SK-N-SH (cell line): ENCODE measurements around the gene NDUFS8. TPM values are rescaled to one million over a fixed set of nuclear protein-coding genes. Genes with fewer than 3 reads are reported as not detected.

Source experiments
- CTCF ChIA-PET: fragments of 300-600, 350-600 bp; formaldehyde crosslinking; extraction: SDS; loops from one replicate; lab custom pipeline; 2021; lab: Yijun Ruan, JAX
- POLR2A ChIA-PET: fragments of 350-600 bp; sonication (Branson Sonifier 250); formaldehyde crosslinking; extraction: SDS; loops from one replicate; lab custom pipeline; 2020; ENCODE audit warnings: antibody characterized with exemption, inconsistent platforms; lab: Yijun Ruan, JAX
- DNase-seq: peaks from one replicate; pipeline ENCODE4 v3.0.0; 2012
- H2AFZ ChIP-seq: fragments of 200-600 bp; sonication (generic); 2 replicates; pipeline ENCODE4 v1.8.1; 2016; ENCODE audit warnings: antibody characterized with exemption, mild to moderate bottlenecking, low read depth
- H3F3A ChIP-seq: fragments of 200-600 bp; sonication (generic); replicated peaks from 2 replicates; pipeline ENCODE3; 2016; ENCODE audit warnings: antibody characterized with exemption, mild to moderate bottlenecking; ENCODE audit not compliant: insufficient read depth
- H3K27ac ChIP-seq, 2 experiments: fragments of 200-500 bp in 1 of 2; fragments of 200-600 bp in 1 of 2; sonication (Bioruptor generic) in 1 of 2; sonication (generic), shearing (Covaris generic) in 1 of 2; 2 replicates each; pipeline versions ENCODE4 v1.5.1 to v1.6.1; 2014 to 2016; ENCODE audit warnings: low read depth in 2 of 2, inconsistent platforms in 1 of 2, low read length in 1 of 2, mild to moderate bottlenecking in 1 of 2, mixed read lengths in 1 of 2
- H3K27me3 ChIP-seq: fragments of 200-600 bp; sonication (generic), shearing (Covaris generic); 2 replicates; pipeline ENCODE4 v1.6.1; 2016; ENCODE audit warnings: mixed run types; ENCODE audit not compliant: insufficient read depth
- H3K36me3 ChIP-seq, 2 experiments: fragments of 200-500 bp in 1 of 2; fragments of 200-600 bp in 1 of 2; sonication (Bioruptor generic) in 1 of 2; sonication (generic) in 1 of 2; replicated peaks in 1 of 2; 2 replicates each; pipeline versions ENCODE3 to v1.5.1; 2014 to 2016; ENCODE audit warnings: low read length in 1 of 2, mild to moderate bottlenecking in 1 of 2; ENCODE audit not compliant: insufficient read depth in 2 of 2, control insufficient read depth in 1 of 2
- H3K4me1 ChIP-seq, 2 experiments: fragments of 200-500 bp in 1 of 2; fragments of 200-600 bp in 1 of 2; sonication (Bioruptor generic) in 1 of 2; sonication (generic), shearing (Covaris generic) in 1 of 2; 2 replicates each; pipeline versions ENCODE4 v1.5.1 to v1.6.1; 2014 to 2016; ENCODE audit warnings: low read depth in 1 of 2, low read length in 1 of 2, mixed run types in 1 of 2; ENCODE audit not compliant: insufficient read depth in 2 of 2, control insufficient read depth in 1 of 2
- H3K4me2 ChIP-seq: fragments of 200-600 bp; sonication (generic), shearing (Covaris generic); 2 replicates; pipeline ENCODE4 v1.6.1; 2017; ENCODE audit warnings: mixed run types
- H3K4me3 ChIP-seq, 2 experiments: fragments of 200-500 bp in 1 of 2; fragments of 200-600 bp in 1 of 2; sonication (Bioruptor generic) in 1 of 2; sonication (generic), shearing (Covaris generic) in 1 of 2; 2 replicates each; pipeline versions ENCODE4 v1.5.1 to v1.8.1; 2014 to 2016; ENCODE audit warnings: low read depth in 2 of 2, inconsistent platforms in 1 of 2, low read length in 1 of 2, mild to moderate bottlenecking in 1 of 2, mixed read lengths in 1 of 2, moderate library complexity in 1 of 2
- H3K79me2 ChIP-seq: fragments of 200-600 bp; sonication (generic); 2 replicates; pipeline ENCODE4 v1.8.1; 2017; ENCODE audit warnings: mild to moderate bottlenecking; ENCODE audit not compliant: insufficient read depth
- H3K9ac ChIP-seq: fragments of 200-600 bp; sonication (generic); 2 replicates; pipeline ENCODE4 v1.6.1; 2017; ENCODE audit warnings: mixed run types
- H3K9me2 ChIP-seq: fragments of 200-600 bp; sonication (generic); 2 replicates; pipeline ENCODE4 v1.6.1; 2017; ENCODE audit warnings: mixed run types
- H3K9me3 ChIP-seq: fragments of 200-600 bp; sonication (generic); 2 replicates; pipeline ENCODE4 v1.6.1; 2017; ENCODE audit warnings: mixed run types, mild to moderate bottlenecking, moderate library complexity
- H4K20me1 ChIP-seq: fragments of 200-600 bp; sonication (generic); 2 replicates; pipeline ENCODE4 v1.6.1; 2017; ENCODE audit warnings: mild to moderate bottlenecking, mixed run types; ENCODE audit not compliant: insufficient read depth
- ELF1 ChIP-seq: IDR thresholded peaks from 2 replicates; pipeline ENCODE4 v1.4.0; 2012
- EP300 ChIP-seq, 2 experiments: IDR thresholded peaks; 2 replicates each; pipeline versions ENCODE4 v1.4.0 to v1.6.1; 2012; ENCODE audit warnings: borderline replicate concordance in 1 of 2, low read depth in 1 of 2, low read length in 1 of 2
- EZH2phosphoT487 ChIP-seq: fragments of 200-600 bp; sonication (generic); IDR thresholded peaks from 2 replicates; pipeline ENCODE4 v1.6.1; 2017; ENCODE audit warnings: low read depth, mixed run types, mild to moderate bottlenecking, antibody characterized with exemption, moderate library complexity, borderline replicate concordance
- FOXJ3 ChIP-seq: sonication (generic); formaldehyde crosslinking; IDR thresholded peaks from 2 replicates; pipeline ENCODE4 v1.5.1; 2020; ENCODE audit warnings: mild to moderate bottlenecking, missing genetic modification reagents
- FOXM1 ChIP-seq: IDR thresholded peaks from 2 replicates; pipeline ENCODE4 v1.4.0; 2012; ENCODE audit warnings: low read depth, mild to moderate bottlenecking
- GATA2 ChIP-seq: sonication (generic); formaldehyde crosslinking; IDR thresholded peaks from 2 replicates; pipeline ENCODE4 v1.5.0; 2020; ENCODE audit warnings: mild to moderate bottlenecking, missing genetic modification reagents
- JUND ChIP-seq: IDR thresholded peaks from 2 replicates; pipeline ENCODE4 v1.4.0; 2012
- NFIC ChIP-seq: IDR thresholded peaks from 2 replicates; pipeline ENCODE4 v1.4.0; 2012; ENCODE audit warnings: borderline replicate concordance
- POLR2AphosphoS5 ChIP-seq: IDR thresholded peaks from 2 replicates; pipeline ENCODE4 v1.6.1; 2012; ENCODE audit warnings: low read depth, low read length
- RCOR1 ChIP-seq: fragments of 150-350 bp; IDR thresholded peaks from 2 replicates; pipeline ENCODE4 v1.6.1; 2017; ENCODE audit warnings: antibody characterized with exemption, low read length
- RFX5 ChIP-seq: IDR thresholded peaks from 2 replicates; pipeline ENCODE4 v1.6.1; 2012; ENCODE audit warnings: mild to moderate bottlenecking, improper control_type of control experiment, low read length
- SIN3A ChIP-seq: IDR thresholded peaks from 2 replicates; pipeline ENCODE4 v1.6.1; 2012; ENCODE audit warnings: low read depth, mild to moderate bottlenecking, low read length, moderate library complexity, borderline replicate concordance
- SMC3 ChIP-seq: IDR thresholded peaks from 2 replicates; pipeline ENCODE4 v1.6.1; 2012; ENCODE audit warnings: low read depth, low read length, improper control_type of control experiment
- TAF1 ChIP-seq: IDR thresholded peaks from 2 replicates; pipeline ENCODE4 v1.6.1; 2012; ENCODE audit warnings: low read depth, mild to moderate bottlenecking, low read length, moderate library complexity, borderline replicate concordance
- TCF12 ChIP-seq: IDR thresholded peaks from 2 replicates; pipeline ENCODE4 v1.4.0; 2012
- YY1 ChIP-seq: IDR thresholded peaks from 2 replicates; pipeline ENCODE4 v1.4.0; 2012; ENCODE audit warnings: low read depth, mild to moderate bottlenecking
- WGBS: methylation state at CpG from one replicate; pipeline ENCODE4 v1.1.6; 2017; ENCODE audit warnings: low lambda C conversion rate; 5-methylcytosine and 5-hydroxymethylcytosine counted together
- polyA plus RNA-seq, 3 experiments: library from polyadenylated mRNA; depleted of rRNA; stranded (reverse); fragments of >200 nt; gene quantifications; 2 replicates each; pipeline ENCODE4 v1.2.3, GENCODE V29; 2012
- TF ChIP-seq, protein P1 (sequence below): fragments of 200-600 bp; sonication (generic); IDR thresholded peaks from 2 replicates; pipeline ENCODE4 v1.6.1; 2017; ENCODE audit warnings: antibody characterized with exemption, mild to moderate bottlenecking, moderate library complexity
- TF ChIP-seq, protein P2 (sequence below): IDR thresholded peaks from 2 replicates; pipeline ENCODE4 v1.4.0; 2012; ENCODE audit warnings: low read depth
- TF ChIP-seq, protein P3 (sequence below): IDR thresholded peaks from 2 replicates; pipeline ENCODE4; 2012

NDUFS8 gene
- polyA plus RNA-seq, 1 of the 3 experiments (the other 2 are of a cell fraction) = 123 TPM

DNA sequence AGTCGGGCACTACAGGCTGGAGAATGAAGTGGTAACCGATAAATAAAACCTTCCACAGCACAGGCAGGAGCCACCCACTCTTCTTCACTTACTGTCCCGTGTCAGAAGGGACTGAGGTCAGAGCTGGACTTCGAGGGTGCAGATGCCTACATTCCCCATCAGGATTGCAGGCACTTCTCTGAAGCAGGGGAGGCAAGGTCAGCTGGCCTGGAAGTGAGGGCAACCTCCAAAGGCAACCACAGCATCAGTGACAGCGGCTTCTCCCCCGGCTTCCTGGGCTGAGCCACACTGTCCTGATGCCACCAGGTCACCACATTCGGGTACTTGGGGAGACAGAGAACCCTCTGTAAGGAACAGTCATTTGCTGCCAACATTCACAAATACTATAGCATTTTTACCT is 31.0 kb downstream of the NDUFS8 start:
- Histone ChIP-seq H3K36me3 (peaks cover 30 to 71% of the 10 kb centered on the region in 2 experiments), H3K4me1 (no peaks in the 10 kb centered on the region), H3K4me3 (no peak overlapping the region), H4K20me1 (no peaks in the 10 kb centered on the region), H3F3A (peaks cover 6% of the 10 kb centered on the region), H3K27me3 (no peaks in the 10 kb centered on the region), H3K27ac (no peak overlapping the region), H3K9me2 (no peaks in the 10 kb centered on the region), H3K4me2 (no peak overlapping the region), H2AFZ (no peak overlapping the region), H3K79me2 (no peaks in the 10 kb centered on the region), H3K9me3 (no peaks in the 10 kb centered on the region), H3K9ac (no peak overlapping the region)
- CTCF ChIA-PET = no interaction called here
- DNase-seq = no peak
- 95% methylated on average over 6 of the region's 7 CpGs for WGBS
- POLR2A ChIA-PET = interaction anchor here (0.8 kb wide), 1 partner anchor 8 kb away, joined by 3 read pairs; no protein-coding TSS in a partner anchor
- TF ChIP-seq ELF1 (no peak), EZH2phosphoT487 (no peak), JUND (no peak), FOXM1 (no peak)
- TF ChIP-seq, protein P1, sequence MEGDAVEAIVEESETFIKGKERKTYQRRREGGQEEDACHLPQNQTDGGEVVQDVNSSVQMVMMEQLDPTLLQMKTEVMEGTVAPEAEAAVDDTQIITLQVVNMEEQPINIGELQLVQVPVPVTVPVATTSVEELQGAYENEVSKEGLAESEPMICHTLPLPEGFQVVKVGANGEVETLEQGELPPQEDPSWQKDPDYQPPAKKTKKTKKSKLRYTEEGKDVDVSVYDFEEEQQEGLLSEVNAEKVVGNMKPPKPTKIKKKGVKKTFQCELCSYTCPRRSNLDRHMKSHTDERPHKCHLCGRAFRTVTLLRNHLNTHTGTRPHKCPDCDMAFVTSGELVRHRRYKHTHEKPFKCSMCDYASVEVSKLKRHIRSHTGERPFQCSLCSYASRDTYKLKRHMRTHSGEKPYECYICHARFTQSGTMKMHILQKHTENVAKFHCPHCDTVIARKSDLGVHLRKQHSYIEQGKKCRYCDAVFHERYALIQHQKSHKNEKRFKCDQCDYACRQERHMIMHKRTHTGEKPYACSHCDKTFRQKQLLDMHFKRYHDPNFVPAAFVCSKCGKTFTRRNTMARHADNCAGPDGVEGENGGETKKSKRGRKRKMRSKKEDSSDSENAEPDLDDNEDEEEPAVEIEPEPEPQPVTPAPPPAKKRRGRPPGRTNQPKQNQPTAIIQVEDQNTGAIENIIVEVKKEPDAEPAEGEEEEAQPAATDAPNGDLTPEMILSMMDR = no peak

DNA sequence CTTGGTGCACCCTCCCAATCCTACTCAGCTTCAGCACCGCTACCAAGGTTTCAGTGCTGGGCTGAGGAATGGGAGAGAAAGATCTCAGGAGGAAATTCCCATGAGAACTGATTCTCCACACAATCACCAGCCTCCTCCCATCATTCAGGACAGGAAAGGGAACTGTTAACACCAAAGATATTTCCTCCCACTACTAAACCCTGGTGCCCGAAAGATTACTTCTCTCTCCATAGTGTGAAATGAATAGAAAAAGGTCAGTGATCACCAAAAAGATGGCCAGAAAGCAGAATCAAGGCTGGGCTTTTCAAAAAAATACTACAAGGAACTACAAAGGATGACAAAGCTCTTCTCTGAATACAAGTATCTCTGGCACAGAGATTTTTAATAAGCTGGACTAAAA is 34.4 kb downstream of the NDUFS8 start:
- CTCF ChIA-PET = no interaction called here
- 97% methylated on average over 2 of the region's 2 CpGs for WGBS

DNA sequence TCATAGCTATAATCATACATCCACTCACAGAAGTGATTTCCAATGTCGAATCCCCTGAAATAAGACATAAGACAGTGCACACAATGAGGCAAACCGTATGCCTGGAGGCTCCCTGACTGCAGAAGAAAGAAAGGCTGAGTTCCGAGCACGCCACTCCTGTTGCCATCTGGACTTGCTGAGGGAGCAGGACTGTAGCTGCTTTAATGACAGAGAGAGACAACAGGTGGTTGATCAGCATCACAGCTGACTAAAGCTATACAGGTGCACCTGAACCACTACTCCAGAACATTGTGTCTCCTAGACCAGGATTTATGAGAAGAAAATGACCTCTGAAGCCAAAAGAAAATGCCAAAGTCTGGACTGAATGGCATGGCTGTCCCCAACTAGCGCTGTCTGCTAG is 35.4 kb downstream of the NDUFS8 start:
- Histone ChIP-seq H3K27me3 (no peaks in the 10 kb centered on the region), H3K4me1 (no peaks in the 10 kb centered on the region), H4K20me1 (no peaks in the 10 kb centered on the region), H3K79me2 (no peaks in the 10 kb centered on the region), H3K9ac (no peak overlapping the region), H3K36me3 (peaks cover 37 to 50% of the 10 kb centered on the region in 2 experiments), H3K9me2 (no peaks in the 10 kb centered on the region), H3K27ac (no peak overlapping the region), H3K9me3 (no peaks in the 10 kb centered on the region), H2AFZ (no peak overlapping the region), H3K4me3 (no peak overlapping the region), H3K4me2 (no peak overlapping the region), H3F3A (no peaks in the 10 kb centered on the region)
- ChIA-PET POLR2A (no interaction called here), CTCF (no interaction called here)
- no peak for DNase-seq
- 77% methylated on average over 5 of the region's 5 CpGs for WGBS
- TF ChIP-seq TAF1 (no peak), YY1 (no peak), RFX5 (no peak), JUND (no peak), NFIC (no peak), SMC3 (no peak), FOXJ3 (CRISPR knock-in tag) (no peak), POLR2AphosphoS5 (no peak)
- TF ChIP-seq, protein P2, sequence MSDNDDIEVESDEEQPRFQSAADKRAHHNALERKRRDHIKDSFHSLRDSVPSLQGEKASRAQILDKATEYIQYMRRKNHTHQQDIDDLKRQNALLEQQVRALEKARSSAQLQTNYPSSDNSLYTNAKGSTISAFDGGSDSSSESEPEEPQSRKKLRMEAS = no peak

More for the DNA sequence above, 34.4 kb downstream of the NDUFS8 start:
- H2AFZ ChIP-seq = no peak overlapping the region
- TF ChIP-seq TCF12 (no peak), RCOR1 (no peak), EP300 (IDR thresholded peaks at IDR 0.05; ENCODE audit: borderline replicate concordance in 1 of 2, low read depth in 1 of 2, low read length in 1 of 2) (no peak), SIN3A (no peak), GATA2 (CRISPR knock-in tag) (no peak)
- TF ChIP-seq, protein P3, sequence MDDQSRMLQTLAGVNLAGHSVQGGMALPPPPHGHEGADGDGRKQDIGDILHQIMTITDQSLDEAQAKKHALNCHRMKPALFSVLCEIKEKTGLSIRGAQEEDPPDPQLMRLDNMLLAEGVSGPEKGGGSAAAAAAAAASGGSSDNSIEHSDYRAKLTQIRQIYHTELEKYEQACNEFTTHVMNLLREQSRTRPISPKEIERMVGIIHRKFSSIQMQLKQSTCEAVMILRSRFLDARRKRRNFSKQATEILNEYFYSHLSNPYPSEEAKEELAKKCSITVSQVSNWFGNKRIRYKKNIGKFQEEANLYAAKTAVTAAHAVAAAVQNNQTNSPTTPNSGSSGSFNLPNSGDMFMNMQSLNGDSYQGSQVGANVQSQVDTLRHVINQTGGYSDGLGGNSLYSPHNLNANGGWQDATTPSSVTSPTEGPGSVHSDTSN = no peak
- TF ChIP-seq, all 33 proteins: peak for 0
- H3K4me2 ChIP-seq = no peak overlapping the region
- H3K36me3 ChIP-seq = peaks cover 31 to 56% of the 10 kb centered on the region in 2 experiments
- no peak overlapping the region for H3K27ac ChIP-seq
- no peaks in the 10 kb centered on the region for H3K27me3 ChIP-seq
- H4K20me1 ChIP-seq = no peaks in the 10 kb centered on the region
- H3K9me3 ChIP-seq = no peaks in the 10 kb centered on the region
- DNase-seq = no peak
- H3F3A ChIP-seq = no peaks in the 10 kb centered on the region
- no peaks in the 10 kb centered on the region for H3K4me1 ChIP-seq
- H3K4me3 ChIP-seq = no peak overlapping the region
- no peak overlapping the region for H3K9ac ChIP-seq
- H3K9me2 ChIP-seq = no peaks in the 10 kb centered on the region
- H3K79me2 ChIP-seq = no peaks in the 10 kb centered on the region
- POLR2A ChIA-PET = no interaction called here
